HepG2 (cell line): ENCODE measurements around the gene FAM117A. TPM values are rescaled to one million over a fixed set of nuclear protein-coding genes. Genes with fewer than 3 reads are reported as not detected.

ENCODE experiments used
- ATAC-seq: fragments of 200-7000 bp; cut with Tn5 transposase; 3 replicates; pipeline ENCODE4 v1.9.1; 2020; ENCODE audit warnings: mild to moderate bottlenecking, moderate library complexity
- BruUV-seq: library from RNA; stranded (reverse); fragments of 400-500 nt; replicated peaks from 2 replicates; lab custom pipeline; 2021; lab: Mats Ljungman, UMichigan
- CTCF ChIA-PET: fragments of 300-600 bp; formaldehyde crosslinking; extraction: SDS; loops from one replicate; lab custom pipeline; 2021; ENCODE audit warnings: low total read pairs, inconsistent platforms, low intra/inter-chr PET ratio; lab: Yijun Ruan, JAX
- POLR2A ChIA-PET: fragments of 350-600 bp; sonication (Branson Sonifier 250); formaldehyde crosslinking; loops from one replicate; lab custom pipeline; 2020; ENCODE audit warnings: antibody characterized with exemption, inconsistent platforms; lab: Yijun Ruan, JAX
- DNase-seq: peaks from one replicate; pipeline ENCODE4 v3.0.0-alpha.2; 2015; ENCODE audit warnings: low spot score
- FAIRE-seq: peaks from 3 replicates; lab custom pipeline; 2011; peaks lifted over from hg19 to GRCh38; lab: Jason Lieb, UNC
- H2AFZ ChIP-seq: one replicate; pipeline ENCODE4 v1.6.1; 2011; ENCODE audit warnings: low read length, inconsistent platforms
- H3K27ac ChIP-seq: fragments of 300-600 bp; 3 replicates; pipeline ENCODE4 v1.8.0; 2011; ENCODE audit warnings: mixed run types, mild to moderate bottlenecking, mixed read lengths, low read length, inconsistent platforms; ENCODE audit not compliant: insufficient read depth; ENCODE audit errors: extremely low read length
- H3K27me3 ChIP-seq, 2 experiments: fragments of 200-600 bp in 1 of 2; 2 replicates in 1 of 2; 3 replicates in 1 of 2; pipeline versions ENCODE4 v1.6.0 to v1.8.0; 2011; ENCODE audit warnings: low read length in 2 of 2, mild to moderate bottlenecking in 2 of 2, moderate library complexity in 2 of 2, inconsistent platforms in 1 of 2; ENCODE audit not compliant: insufficient read depth in 2 of 2, control insufficient read depth in 1 of 2
- H3K36me3 ChIP-seq, 2 experiments: fragments of 200-600 bp in 1 of 2; replicated peaks in 1 of 2; 2 replicates in 1 of 2; 3 replicates in 1 of 2; pipeline versions ENCODE4 v1.5.1 to v1.8.0; 2011; ENCODE audit warnings: low read length in 2 of 2, inconsistent platforms in 1 of 2; ENCODE audit not compliant: insufficient read depth in 2 of 2, control insufficient read depth in 1 of 2
- H3K4me1 ChIP-seq: 2 replicates; pipeline ENCODE4 v1.5.1; 2012; ENCODE audit warnings: low read length, inconsistent platforms; ENCODE audit not compliant: insufficient read depth
- H3K4me2 ChIP-seq: 2 replicates; pipeline ENCODE4 v1.6.0; 2011; ENCODE audit warnings: low read depth, low read length, inconsistent platforms
- H3K4me3 ChIP-seq, 3 experiments: fragments of 200-600 bp in 1 of 3; sonication (generic), shearing (Covaris generic) in 1 of 3; replicated peaks in 1 of 3; 2 replicates each; pipeline ENCODE4 v1.5.1; 2011 to 2016; ENCODE audit warnings: low read length in 3 of 3, inconsistent platforms in 2 of 3, low read depth in 2 of 3, mild to moderate bottlenecking in 2 of 3, control low read depth in 1 of 3, mixed read lengths in 1 of 3; ENCODE audit not compliant: insufficient read depth in 1 of 3
- H3K79me2 ChIP-seq: one replicate; pipeline ENCODE4 v1.6.1; 2011; ENCODE audit warnings: low read length, inconsistent platforms; ENCODE audit not compliant: insufficient read depth
- H3K9ac ChIP-seq: 2 replicates; pipeline ENCODE4 v1.6.0; 2011; ENCODE audit warnings: mild to moderate bottlenecking, low read depth, low read length, inconsistent platforms; ENCODE audit not compliant: insufficient read depth
- H3K9me3 ChIP-seq: 2 replicates; pipeline ENCODE4 v1.5.1; 2012; ENCODE audit warnings: mild to moderate bottlenecking, low read length
- H4K20me1 ChIP-seq: 2 replicates; pipeline ENCODE4 v1.6.0; 2011; ENCODE audit warnings: inconsistent platforms, mild to moderate bottlenecking, low read length, moderate library complexity; ENCODE audit not compliant: insufficient read depth
- AFF4 ChIP-seq: sonication (generic); formaldehyde crosslinking; IDR thresholded peaks from 2 replicates; pipeline ENCODE4 v1.4.0; 2020; ENCODE audit warnings: missing genetic modification reagents
- IKZF1 ChIP-seq: fragments of 450-650 bp; IDR thresholded peaks from 2 replicates; pipeline ENCODE4 v1.7.1; 2016
- MXD1 ChIP-seq: sonication (generic); formaldehyde crosslinking; IDR thresholded peaks from 2 replicates; pipeline ENCODE4 v1.4.0; 2020; ENCODE audit warnings: mild to moderate bottlenecking, missing genetic modification reagents
- PRMT3 ChIP-seq: sonication (generic); formaldehyde crosslinking; IDR thresholded peaks from 2 replicates; pipeline ENCODE4 v1.8.1; 2022; ENCODE audit warnings: low read depth, mild to moderate bottlenecking, moderate library complexity, missing genetic modification reagents, borderline replicate concordance
- SPEN ChIP-seq: sonication (generic); formaldehyde crosslinking; IDR thresholded peaks from 2 replicates; pipeline ENCODE4 v1.5.1; 2020; ENCODE audit warnings: low read depth, mild to moderate bottlenecking, missing genetic modification reagents
- TFAP4 ChIP-seq: sonication (generic); IDR thresholded peaks from 2 replicates; pipeline ENCODE4 v1.6.1; 2016; ENCODE audit warnings: low read depth, borderline replicate concordance
- ZNF230 ChIP-seq: sonication (generic); formaldehyde crosslinking; IDR thresholded peaks from 2 replicates; pipeline ENCODE4 v1.4.0; 2020; ENCODE audit warnings: mild to moderate bottlenecking, missing genetic modification reagents
- ZNF569 ChIP-seq: sonication (generic); formaldehyde crosslinking; IDR thresholded peaks from 2 replicates; pipeline ENCODE4 v1.5.0; 2020; ENCODE audit warnings: mild to moderate bottlenecking, missing genetic modification reagents, moderate library complexity, borderline replicate concordance
- WGBS: methylation state at CpG from one replicate; pipeline ENCODE4 v1.1.6; 2017; ENCODE audit warnings: low lambda C conversion rate; 5-methylcytosine and 5-hydroxymethylcytosine counted together
- in situ Hi-C: cut with HindIII; loops from 2 replicates; pipeline ENCODE4 v1.10.0; 2017; ENCODE audit warnings: low pct_unique_long_range_greater_than_20kb; ENCODE audit not compliant: extremely low pct_ligation_motif_present
- intact Hi-C: fragments of 100-400 bp; cut with micrococcal nuclease; formaldehyde crosslinking; loops from one replicate; pipeline ENCODE4 v1.10.0; 2022; ENCODE audit not compliant: unreplicated experiment
- polyA plus RNA-seq, 8 experiments: library from polyadenylated mRNA; depleted of rRNA in 3 of 8; stranded (reverse) in 7 of 8; unstranded in 1 of 8; fragments of >200 nt; fragmentation: Illumina TruSeq in 4 of 8; extraction: Trizol in 4 of 8; gene quantifications; 2 replicates each; pipeline versions ENCODE4 v1.2.1 to v1.2.3, GENCODE V29; 2011 to 2016; ENCODE audit warnings: low read depth in 4 of 8, missing spikeins in 1 of 8, mixed read lengths in 1 of 8; ENCODE audit not compliant: insufficient read depth in 1 of 8
- total RNA-seq, 5 experiments: library from RNA; depleted of rRNA; stranded (reverse); fragments of >200 nt; fragmentation: Illumina TruSeq; extraction: Trizol; gene quantifications; 2 replicates each; pipeline ENCODE4 v1.2.3, GENCODE V29; 2016; ENCODE audit warnings: low read depth in 1 of 5

Gene FAM117A
- total and polyA plus RNA-seq, 2 of the 13 experiments (the other 11 are each of a cell fraction or from before 2014, with no cell fraction given) = 12.1 to 19.8 TPM

- no peak overlapping the region for H3K4me2 ChIP-seq
- H3K27me3 ChIP-seq = no peaks in the 10 kb centered on the region
- POLR2A ChIA-PET = no interaction called here
- no peak for TF ChIP-seq ZNF230 (CRISPR knock-in tag)
- TF ChIP-seq SPEN (CRISPR knock-in tag) = no peak
- no peak for TF ChIP-seq ZNF569
- TF ChIP-seq MXD1 (CRISPR knock-in tag) = no peak
- no TSS peak for BruUV-seq
- no peaks in the 10 kb centered on the region for H3K9me3 ChIP-seq
- no peaks in the 10 kb centered on the region for H3K4me1 ChIP-seq
- H3K27ac ChIP-seq = no peak overlapping the region
- FAIRE-seq = no peak
- H3K9ac ChIP-seq = no peak overlapping the region
- WGBS = 96% methylated on average over 10 of the region's 10 CpGs
- no peak for ATAC-seq
- no peaks in the 10 kb centered on the region for H4K20me1 ChIP-seq
- no peak overlapping the region for H3K4me3 ChIP-seq
- H3K79me2 ChIP-seq = no peaks in the 10 kb centered on the region
- intact Hi-C loops = no loop called here
- in situ Hi-C loops = no loop called here
- no peak for DNase-seq
- H2AFZ ChIP-seq = no peak overlapping the region
- CTCF ChIA-PET = no interaction called here
- H3K36me3 ChIP-seq = peaks cover 20 to 65% of the 10 kb centered on the region in 2 experiments
Measured at GRCh38 chr17:49717371-49717861, 46.5 kb downstream of the FAM117A start.

GRCh38 chr17:49716668-49717364, 47.1 kb downstream of the FAM117A start:
- Histone ChIP-seq H3K27me3 (no peaks in the 10 kb centered on the region), H3K4me2 (no peak overlapping the region), H3K9ac (no peak overlapping the region), H4K20me1 (no peaks in the 10 kb centered on the region), H3K36me3 (peaks cover 18 to 60% of the 10 kb centered on the region in 2 experiments), H3K27ac (no peak overlapping the region), H3K79me2 (no peaks in the 10 kb centered on the region), H2AFZ (no peak overlapping the region), H3K4me1 (peaks cover 3% of the 10 kb centered on the region; the same call in 1 of the 2 replicates), H3K9me3 (no peaks in the 10 kb centered on the region), H3K4me3 (no peak overlapping the region)
- intact Hi-C loops = no loop called here
- no peak for DNase-seq
- BruUV-seq = no TSS peak
- POLR2A ChIA-PET = no interaction called here
- WGBS = 85% methylated on average over 1 of the region's 1 CpG
- no peak for FAIRE-seq
- ATAC-seq = no peak
- CTCF ChIA-PET = no interaction called here
- in situ Hi-C loops = no loop called here
- TF ChIP-seq IKZF1 (no peak), AFF4 (CRISPR knock-in tag) (no peak), TFAP4 (no peak), PRMT3 (CRISPR knock-in tag) (no peak)
